ENCODE data around the gene MEF2C. TPM values are rescaled to one million over a fixed set of nuclear protein-coding genes. Genes with fewer than 3 reads are reported as not detected.

The MEF2C gene
- polyA plus RNA-seq, 6 donors from 2014 or later, result 402 to 547 (median 433) TPM

GRCh38 chr5:88829775-88830174, 53.2 kb downstream of the MEF2C start:
- ATAC-seq (ENCODE audit: low read depth in 2 of 2) (no peak), DNase-seq (no peak)
- Mint-ChIP-seq H3K27ac (peak overlapping the region; percentile 95 to 99 (median 98)), H3K27me3 (no peaks in the 10 kb centered on the region), H3K4me1 (peaks cover 60 to 88% (median 82%) of the 10 kb centered on the region in 3 donors), H3K36me3 (peaks cover 0 to 4% of the 10 kb centered on the region in 2 donors), H3K4me3 (peak overlapping the region; percentile 19 to 87 (median 64)), H3K9me3 (no peaks in the 10 kb centered on the region)

- Mint-ChIP-seq H3K4me3 (peak overlapping the region; percentile 52 to 87 (median 75)), H3K4me1 (peaks cover 56 to 89% (median 77%) of the 10 kb centered on the region in 3 donors), H3K27ac (peak overlapping the region; percentile 95 to 99 (median 98)), H3K36me3 (peaks cover under 1 to 4% of the 10 kb centered on the region in 2 donors), H3K27me3 (no peaks in the 10 kb centered on the region), H3K9me3 (no peaks in the 10 kb centered on the region)
- ATAC-seq (ENCODE audit: low read depth in 2 of 2) (peak; percentile 5 to 9), DNase-seq (peak; percentile 55)
These were observed 53.9 kb downstream of the MEF2C start for GRCh38 chr5:88829054-88829453.

GRCh38 chr5:88827997-88828396, 55.0 kb downstream of the MEF2C start:
- peaks cover 10 to 11% of the 10 kb centered on the region in 2 donors for H3K36me3 Mint-ChIP-seq
- ATAC-seq (ENCODE audit: low read depth in 2 of 2) (no peak), DNase-seq (no peak)
- H3K9me3 Mint-ChIP-seq, result no peaks in the 10 kb centered on the region
- H3K27me3 Mint-ChIP-seq, result no peaks in the 10 kb centered on the region
- H3K27ac Mint-ChIP-seq, result peak overlapping the region; percentile 95 to 100 (median 98)
- H3K4me1 Mint-ChIP-seq, result peaks cover 55 to 88% (median 83%) of the 10 kb centered on the region in 3 donors
- H3K4me3 Mint-ChIP-seq, result peak overlapping the region; percentile 61 to 91 (median 80)

DNA sequence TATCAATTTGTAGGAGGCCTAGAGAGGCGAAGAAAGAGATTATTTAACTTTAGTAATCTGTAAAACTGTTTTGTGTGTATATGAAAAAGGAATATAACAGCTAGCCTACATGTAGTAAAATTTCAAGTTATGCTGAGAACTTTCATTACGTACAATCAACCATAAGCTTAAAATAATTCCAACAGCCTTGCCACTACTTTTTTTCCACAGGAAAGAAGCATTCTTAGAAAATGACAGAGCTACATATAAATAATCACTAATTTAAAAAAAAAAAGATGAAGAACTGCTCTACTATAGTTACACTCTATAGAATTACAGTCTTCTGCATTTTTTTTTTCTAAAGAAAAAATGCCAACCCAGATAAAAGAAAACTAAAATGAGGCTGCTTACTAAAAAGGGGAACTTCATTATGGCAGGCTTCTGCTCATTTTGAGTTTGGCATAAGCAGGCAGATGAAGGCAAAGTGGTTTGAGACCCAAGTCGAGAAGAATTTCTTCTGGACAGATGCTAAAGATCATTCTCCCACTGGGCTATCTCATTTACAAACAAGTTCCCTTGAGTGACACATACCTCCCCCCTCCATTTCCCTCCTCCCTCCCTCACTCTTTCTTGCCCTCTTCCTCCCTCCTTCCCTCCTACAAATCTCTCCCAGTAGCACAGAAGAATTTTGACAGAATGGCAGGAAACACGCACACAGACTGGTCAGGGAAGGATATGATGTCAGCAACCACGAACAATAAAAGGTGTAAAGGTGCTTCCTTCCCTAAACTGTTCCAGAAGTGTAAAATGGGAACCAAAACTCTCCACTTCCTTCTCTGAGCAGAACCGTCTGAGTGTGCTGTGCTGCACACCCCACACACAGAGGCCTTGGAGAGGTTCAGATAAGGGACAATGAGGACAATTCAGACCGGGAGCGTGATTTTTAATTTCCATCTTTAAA, 56.1 kb downstream of the MEF2C start:
- Mint-ChIP-seq H3K9me3 (no peaks in the 10 kb centered on the region), H3K36me3 (peaks cover 15 to 16% of the 10 kb centered on the region in 2 donors), H3K27ac (peak overlapping the region; percentile 95 to 100 (median 98)), H3K4me1 (peaks cover 55 to 87% (median 78%) of the 10 kb centered on the region in 3 donors), H3K27me3 (no peaks in the 10 kb centered on the region), H3K4me3 (peak overlapping the region; percentile 61 to 91 (median 80))
- peak; percentile 92 for DNase-seq
- peak; percentile 86 to 87 for ATAC-seq (ENCODE audit: low read depth in 2 of 2)

DNA sequence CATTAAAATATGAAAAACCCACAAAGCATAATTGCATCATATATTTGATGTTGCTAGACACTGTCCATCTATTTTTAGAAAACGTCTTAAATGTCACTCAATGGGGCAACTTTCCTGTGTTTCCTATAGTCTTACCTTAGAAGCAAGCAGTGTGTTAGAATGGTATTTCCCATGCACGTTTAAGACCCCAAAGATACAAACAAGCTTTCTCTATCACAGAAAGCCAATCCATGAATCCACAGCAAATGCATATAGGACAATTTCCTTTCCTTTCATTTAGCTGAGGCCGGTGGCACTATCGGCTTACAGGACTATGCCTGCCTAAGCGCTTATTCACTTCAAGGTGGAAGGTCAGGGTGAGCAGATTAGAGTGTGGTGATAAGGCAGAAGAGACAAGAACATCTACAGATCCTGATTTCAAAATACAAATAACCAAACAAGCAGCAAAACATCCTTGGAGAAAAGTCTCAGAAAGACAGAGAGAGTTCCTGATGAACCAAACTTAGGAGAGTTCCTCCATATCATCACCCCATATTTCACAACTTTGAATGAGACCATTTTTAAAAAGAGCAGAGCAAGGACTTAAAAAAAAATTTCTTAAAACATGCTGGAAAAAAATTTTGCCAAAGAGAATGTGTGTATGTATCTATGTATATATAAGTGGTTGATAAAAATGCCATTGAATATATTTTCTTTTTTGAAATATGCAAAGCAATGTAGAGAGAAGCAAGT, 57.2 kb downstream of the MEF2C start:
- peaks cover 55 to 89% (median 81%) of the 10 kb centered on the region in 3 donors for H3K4me1 Mint-ChIP-seq
- no peaks in the 10 kb centered on the region for H3K9me3 Mint-ChIP-seq
- ATAC-seq (ENCODE audit: low read depth in 2 of 2) (no peak), DNase-seq (no peak)
- H3K27ac Mint-ChIP-seq, result peak overlapping the region; percentile 95 to 100 (median 98)
- H3K36me3 Mint-ChIP-seq, result peaks cover 15 to 18% of the 10 kb centered on the region in 2 donors
- H3K27me3 Mint-ChIP-seq, result no peaks in the 10 kb centered on the region
- peak overlapping the region; percentile 61 to 91 (median 81) for H3K4me3 Mint-ChIP-seq

GRCh38 chr5:88824892-88825583, 57.9 kb downstream of the MEF2C start:
- peak overlapping the region; percentile 94 to 100 (median 98) for H3K27ac Mint-ChIP-seq
- no peaks in the 10 kb centered on the region for H3K27me3 Mint-ChIP-seq
- ATAC-seq (ENCODE audit: low read depth in 2 of 2) (no peak), DNase-seq (no peak)
- peak overlapping the region; percentile 61 to 84 (median 71) for H3K4me3 Mint-ChIP-seq
- peaks cover 15 to 18% of the 10 kb centered on the region in 2 donors for H3K36me3 Mint-ChIP-seq
- H3K9me3 Mint-ChIP-seq, result no peaks in the 10 kb centered on the region
- H3K4me1 Mint-ChIP-seq, result peaks cover 48 to 89% (median 74%) of the 10 kb centered on the region in 3 donors

DNA sequence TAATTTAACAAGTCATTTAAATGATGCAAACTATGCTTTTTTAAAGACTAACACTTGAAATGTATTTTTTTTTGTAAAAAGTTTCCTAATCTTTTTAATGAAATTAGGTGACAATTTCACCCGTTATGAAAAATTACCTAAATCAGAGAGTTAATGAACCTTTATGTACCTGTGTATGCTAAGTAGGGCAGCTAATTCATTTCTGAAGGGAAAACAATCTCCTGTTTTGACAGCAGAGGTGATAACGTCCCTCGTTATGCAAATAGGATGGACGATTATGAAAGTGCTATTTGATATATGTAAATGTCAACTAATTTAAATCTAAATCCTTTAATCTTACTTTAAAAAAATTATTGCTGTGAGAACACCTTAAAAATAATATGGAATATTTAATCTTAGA, 58.8 kb downstream of the MEF2C start:
- no peaks in the 10 kb centered on the region for H3K9me3 Mint-ChIP-seq
- H3K4me3 Mint-ChIP-seq, result peak overlapping the region in 6 of 8 donors; percentile 61 to 84 (median 77)
- peak overlapping the region; percentile 94 to 100 (median 98) for H3K27ac Mint-ChIP-seq
- H3K36me3 Mint-ChIP-seq, result peaks cover 15 to 18% of the 10 kb centered on the region in 2 donors
- DNase-seq (no peak), ATAC-seq (ENCODE audit: low read depth in 2 of 2) (no peak)
- H3K4me1 Mint-ChIP-seq, result peaks cover 48 to 87% (median 70%) of the 10 kb centered on the region in 3 donors
- no peaks in the 10 kb centered on the region for H3K27me3 Mint-ChIP-seq

GRCh38 chr5:88823201-88823600, 59.8 kb downstream of the MEF2C start:
- Mint-ChIP-seq H3K9me3 (no peaks in the 10 kb centered on the region), H3K36me3 (peaks cover 22 to 23% of the 10 kb centered on the region in 2 donors), H3K27me3 (no peaks in the 10 kb centered on the region), H3K4me1 (peaks cover 51 to 88% (median 68%) of the 10 kb centered on the region in 3 donors), H3K4me3 (peak overlapping the region in 6 of 8 donors; percentile 14 to 87 (median 70)), H3K27ac (peak overlapping the region; percentile 81 to 98 (median 94))
- ATAC-seq (ENCODE audit: low read depth in 2 of 2) (no peak), DNase-seq (no peak)

GRCh38 chr5:88821161-88821560, 61.8 kb downstream of the MEF2C start:
- Mint-ChIP-seq H3K9me3 (no peaks in the 10 kb centered on the region), H3K4me3 (peak overlapping the region in 7 of 8 donors; percentile 30 to 76 (median 61)), H3K36me3 (peaks cover 23 to 27% of the 10 kb centered on the region in 2 donors), H3K27ac (peak overlapping the region; percentile 64 to 95 (median 91)), H3K27me3 (no peaks in the 10 kb centered on the region), H3K4me1 (peaks cover 51 to 81% (median 54%) of the 10 kb centered on the region in 3 donors)
- peak; percentile 26 to 41 for ATAC-seq (ENCODE audit: low read depth in 2 of 2)
- DNase-seq, result no peak

DNA sequence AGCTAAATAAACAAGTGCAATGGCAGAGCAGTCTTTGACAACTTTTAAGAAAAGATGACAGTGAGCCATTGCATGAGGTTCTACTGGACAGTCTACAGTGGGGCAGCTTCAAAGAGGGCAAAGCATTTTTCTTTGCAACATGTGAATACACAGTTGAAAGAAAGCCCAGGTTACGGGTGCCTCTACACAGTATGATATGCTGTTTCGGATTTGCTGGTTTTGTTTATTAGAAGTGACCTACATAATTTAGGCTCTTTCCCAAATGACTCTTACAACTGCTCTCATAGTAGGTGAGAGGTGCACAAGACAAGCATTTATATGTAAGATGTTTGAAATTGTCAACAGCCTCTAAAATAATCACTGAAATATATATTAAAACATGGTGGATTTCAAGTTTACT, 62.4 kb downstream of the MEF2C start:
- Mint-ChIP-seq H3K4me1 (peaks cover 51 to 81% (median 54%) of the 10 kb centered on the region in 3 donors), H3K36me3 (peaks cover 23 to 27% of the 10 kb centered on the region in 2 donors), H3K27me3 (no peaks in the 10 kb centered on the region), H3K9me3 (no peaks in the 10 kb centered on the region), H3K4me3 (peak overlapping the region in 3 of 8 donors; percentile 15 to 54 (median 40)), H3K27ac (peak overlapping the region in 4 of 6 donors; percentile 7 to 95 (median 56))
- DNase-seq (no peak), ATAC-seq (ENCODE audit: low read depth in 2 of 2) (no peak)

GRCh38 chr5:88819301-88819999, 63.5 kb downstream of the MEF2C start:
- Mint-ChIP-seq H3K4me1 (peaks cover 46 to 80% (median 55%) of the 10 kb centered on the region in 3 donors), H3K27ac (peak overlapping the region in 5 of 6 donors; percentile 52 to 95 (median 80)), H3K36me3 (peaks cover 23 to 33% of the 10 kb centered on the region in 2 donors), H3K4me3 (peak overlapping the region in 5 of 8 donors; percentile 0 to 71 (median 30)), H3K9me3 (no peaks in the 10 kb centered on the region), H3K27me3 (no peaks in the 10 kb centered on the region)
- no peak for DNase-seq
- ATAC-seq (ENCODE audit: low read depth in 2 of 2), result peak; percentile 57 to 61

DNA sequence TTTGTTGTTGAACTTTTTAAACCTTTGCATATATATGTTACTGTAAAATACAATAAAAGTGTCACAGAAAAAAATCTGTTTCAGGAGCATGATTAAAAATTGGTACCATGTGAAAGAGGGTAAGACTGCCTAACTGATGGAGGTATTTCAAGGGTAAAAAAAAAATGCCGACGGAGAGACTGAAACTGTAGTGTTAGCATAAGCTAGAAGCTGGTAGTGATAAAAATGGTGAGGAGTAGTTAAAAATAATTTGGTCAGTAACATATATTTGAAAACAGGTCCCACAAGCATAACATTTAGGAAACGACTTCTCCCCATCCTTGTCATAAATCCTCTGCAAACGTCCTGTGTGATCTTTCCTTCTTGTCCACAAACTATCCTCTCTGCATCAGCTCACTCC, 64.7 kb downstream of the MEF2C start:
- Mint-ChIP-seq H3K9me3 (no peaks in the 10 kb centered on the region), H3K4me3 (peak overlapping the region; percentile 9 to 81 (median 50)), H3K27ac (peak overlapping the region; percentile 78 to 95 (median 85))

More for the DNA sequence above, 64.7 kb downstream of the MEF2C start:
- ATAC-seq (ENCODE audit: low read depth in 2 of 2), result no peak
- no peaks in the 10 kb centered on the region for H3K27me3 Mint-ChIP-seq
- no peak for DNase-seq
- H3K4me1 Mint-ChIP-seq, result peaks cover 47 to 81% (median 58%) of the 10 kb centered on the region in 3 donors
- peaks cover 15 to 28% of the 10 kb centered on the region in 2 donors for H3K36me3 Mint-ChIP-seq

All from naive B cell (primary cell).